Measurements from ENCODE around the gene AGAP2.

Gene AGAP2

GRCh38 chr12:57767305-57767698 is 28.8 kb upstream of the AGAP2 start:
- DNase-seq (ENCODE audit: low read depth), result no peak

- no peak for DNase-seq (ENCODE audit: low read depth)
These were observed 28.1 kb upstream of the AGAP2 start, which contains the start of gene CYP27B1 for GRCh38 chr12:57766464-57767304. TSS of gene CYP27B1 (minus strand) at chr12:57767078. CDS start at chr12:57767041, 37 bp downstream.

GRCh38 chr12:57765698-57766463 is 27.3 kb upstream of the AGAP2 start:
- no peak for DNase-seq (ENCODE audit: low read depth)

GRCh38 chr12:57765003-57765697 is 26.6 kb upstream of the AGAP2 start:
- DNase-seq (ENCODE audit: low read depth), result no peak

GRCh38 chr12:57764662-57765002 is 26.1 kb upstream of the AGAP2 start:
- no peak for DNase-seq (ENCODE audit: low read depth)

GRCh38 chr12:57763881-57764661 is 25.5 kb upstream of the AGAP2 start:
- DNase-seq (ENCODE audit: low read depth), result no peak

- DNase-seq (ENCODE audit: low read depth), result no peak
These were observed 23.9 kb upstream of the AGAP2 start for GRCh38 chr12:57762463-57762862.

- no peak for DNase-seq (ENCODE audit: low read depth)
These were observed 23.0 kb upstream of the AGAP2 start for GRCh38 chr12:57761391-57761998.

GRCh38 chr12:57760347-57760982 is 21.9 kb upstream of the AGAP2 start:
- DNase-seq (ENCODE audit: low read depth), result no peak

- no peak for DNase-seq (ENCODE audit: low read depth)
These were observed 20.9 kb upstream of the AGAP2 start for GRCh38 chr12:57759360-57759980.

GRCh38 chr12:57758552-57759359 is 20.2 kb upstream of the AGAP2 start:
- DNase-seq (ENCODE audit: low read depth), result no peak

GRCh38 chr12:57757771-57758170 is 19.2 kb upstream of the AGAP2 start:
- no peak for DNase-seq (ENCODE audit: low read depth)

GRCh38 chr12:57756406-57757341 is 18.1 kb upstream of the AGAP2 start:
- DNase-seq (ENCODE audit: low read depth), result no peak

- DNase-seq (ENCODE audit: low read depth), result no peak
These were observed 17.2 kb upstream of the AGAP2 start for GRCh38 chr12:57755454-57756372.

- no peak for DNase-seq (ENCODE audit: low read depth)
These were observed 16.6 kb upstream of the AGAP2 start for GRCh38 chr12:57755194-57755453.

GRCh38 chr12:57754411-57755193 is 16.1 kb upstream of the AGAP2 start, which contains the start of gene MARCHF9:
TSS of gene MARCHF9 (plus strand) at chr12:57755103. CDS start at chr12:57755529, 426 bp downstream.
- DNase-seq (ENCODE audit: low read depth), result peak; percentile 49

Measured in CMK (cell line).